Ascending aorta (tissue), 2 donors: ENCODE results near the gene KCP. TPM values are rescaled to one million over a fixed set of nuclear protein-coding genes. Genes with fewer than 3 reads are reported as not detected.

Experiments
- DNase-seq, 2 donors: peaks; one replicate each; pipeline ENCODE4 v3.0.0-alpha.2; 2019; ENCODE audit warnings: low spot score in 2 of 2
- H3K27ac ChIP-seq, 2 donors: fragments of 200-600 bp; sonication (generic); one replicate each; pipeline ENCODE4 v1.5.1; 2016 to 2017; ENCODE audit warnings: mild to moderate bottlenecking in 1 of 2
- H3K27me3 ChIP-seq: fragments of 200-600 bp; sonication (generic); one replicate; pipeline ENCODE4 v1.5.1; 2017
- H3K36me3 ChIP-seq, 2 donors: fragments of 200-600 bp; sonication (generic); one replicate each; pipeline ENCODE4 v1.5.1; 2016
- H3K4me1 ChIP-seq, 2 donors: fragments of 200-600 bp; sonication (generic); one replicate each; pipeline ENCODE4 v1.5.1; 2016 to 2017; ENCODE audit warnings: mild to moderate bottlenecking in 1 of 2
- H3K4me3 ChIP-seq, 2 donors: fragments of 200-600 bp; sonication (generic); one replicate each; pipeline ENCODE4 v1.5.1; 2016 to 2017; ENCODE audit warnings: mild to moderate bottlenecking in 1 of 2
- H3K9me3 ChIP-seq, 2 donors: fragments of 200-600 bp; sonication (generic); one replicate each; pipeline ENCODE4 v1.5.1; 2016
- intact Hi-C: fragments of 100-400 bp; cut with DNase I; formaldehyde crosslinking; loops from one replicate; pipeline ENCODE4 v1.15.1; 2023
- total RNA-seq: library from RNA; depleted of rRNA; stranded (reverse); fragments of >200 nt; gene quantifications from one replicate; pipeline ENCODE4 v1.1.0, GENCODE V29; 2016
- TF ChIP-seq, protein P1 (sequence below), 3 experiments: fragments of 200-600 bp in 2 of 3; fragments of 450-650 bp in 1 of 3; sonication (generic) in 2 of 3; IDR thresholded peaks; one replicate each; pipeline ENCODE4 v1.5.1; 2016 to 2019; ENCODE audit warnings: antibody characterized with exemption in 3 of 3, mild to moderate bottlenecking in 1 of 3, moderate library complexity in 1 of 3

The KCP gene
- total RNA-seq, 1 donor from 2014 or later, result 1.2 TPM

- Histone ChIP-seq H3K27ac (no peak overlapping the region), H3K27me3 (no peaks in the 10 kb centered on the region), H3K4me3 (no peak overlapping the region), H3K4me1 (peaks cover 7 to 13% of the 10 kb centered on the region in 2 donors), H3K36me3 (no peaks in the 10 kb centered on the region), H3K9me3 (no peaks in the 10 kb centered on the region)
- intact Hi-C loops, result no loop called here
- TF ChIP-seq, protein P1, sequence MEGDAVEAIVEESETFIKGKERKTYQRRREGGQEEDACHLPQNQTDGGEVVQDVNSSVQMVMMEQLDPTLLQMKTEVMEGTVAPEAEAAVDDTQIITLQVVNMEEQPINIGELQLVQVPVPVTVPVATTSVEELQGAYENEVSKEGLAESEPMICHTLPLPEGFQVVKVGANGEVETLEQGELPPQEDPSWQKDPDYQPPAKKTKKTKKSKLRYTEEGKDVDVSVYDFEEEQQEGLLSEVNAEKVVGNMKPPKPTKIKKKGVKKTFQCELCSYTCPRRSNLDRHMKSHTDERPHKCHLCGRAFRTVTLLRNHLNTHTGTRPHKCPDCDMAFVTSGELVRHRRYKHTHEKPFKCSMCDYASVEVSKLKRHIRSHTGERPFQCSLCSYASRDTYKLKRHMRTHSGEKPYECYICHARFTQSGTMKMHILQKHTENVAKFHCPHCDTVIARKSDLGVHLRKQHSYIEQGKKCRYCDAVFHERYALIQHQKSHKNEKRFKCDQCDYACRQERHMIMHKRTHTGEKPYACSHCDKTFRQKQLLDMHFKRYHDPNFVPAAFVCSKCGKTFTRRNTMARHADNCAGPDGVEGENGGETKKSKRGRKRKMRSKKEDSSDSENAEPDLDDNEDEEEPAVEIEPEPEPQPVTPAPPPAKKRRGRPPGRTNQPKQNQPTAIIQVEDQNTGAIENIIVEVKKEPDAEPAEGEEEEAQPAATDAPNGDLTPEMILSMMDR (IDR thresholded peaks at IDR 0.05), result no peak
- DNase-seq, result no peak
These were observed 37.3 kb downstream of the KCP start for GRCh38 chr7:128873234-128873633.

- H3K4me3 ChIP-seq, result no peak overlapping the region
- H3K27me3 ChIP-seq, result no peaks in the 10 kb centered on the region
- intact Hi-C loops, result no loop called here
These were observed 38.1 kb downstream of the KCP start for GRCh38 chr7:128872394-128872824.

DNA sequence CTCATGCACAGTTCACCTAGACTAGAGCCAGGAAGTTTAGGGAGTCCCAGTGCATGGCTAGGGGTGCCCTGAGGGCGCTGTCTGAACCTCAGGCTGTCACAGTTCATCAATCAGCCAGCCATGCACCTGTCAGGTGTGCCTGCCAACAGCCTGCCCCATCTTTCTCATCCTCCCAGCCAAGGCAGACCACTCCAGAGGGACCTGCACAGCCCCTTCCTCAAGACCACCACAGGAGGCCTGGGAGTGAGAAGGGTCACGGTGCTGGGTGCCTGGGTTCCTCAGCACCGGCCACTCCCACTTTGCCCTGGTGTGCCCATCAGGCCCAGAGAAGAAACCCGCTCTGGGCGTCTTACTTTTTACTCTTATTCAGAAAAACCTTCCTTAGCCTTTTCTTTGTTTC lies 39.5 kb downstream of the KCP start:
- Histone ChIP-seq H3K27ac (no peak overlapping the region), H3K27me3 (no peaks in the 10 kb centered on the region), H3K4me1 (peaks cover 7 to 13% of the 10 kb centered on the region in 2 donors), H3K36me3 (no peaks in the 10 kb centered on the region), H3K9me3 (no peaks in the 10 kb centered on the region), H3K4me3 (no peak overlapping the region)
- DNase-seq, result no peak
- intact Hi-C loops, result no loop called here
- TF ChIP-seq, protein P1 (IDR thresholded peaks at IDR 0.05), result no peak

More at GRCh38 chr7:128872394-128872824, 38.1 kb downstream of the KCP start:
- TF ChIP-seq, protein P1 (IDR thresholded peaks at IDR 0.05), result no peak
- Histone ChIP-seq H3K36me3 (no peaks in the 10 kb centered on the region), H3K4me1 (peaks cover 7 to 13% of the 10 kb centered on the region in 2 donors), H3K27ac (no peak overlapping the region), H3K9me3 (no peaks in the 10 kb centered on the region)
- DNase-seq, result no peak

- H3K36me3 ChIP-seq, result peaks cover 7 to 8% of the 10 kb centered on the region in 2 donors
- peaks cover 7 to 13% of the 10 kb centered on the region in 2 donors for H3K4me1 ChIP-seq
- no peak overlapping the region for H3K27ac ChIP-seq
- intact Hi-C loops, result no loop called here
- no peaks in the 10 kb centered on the region for H3K9me3 ChIP-seq
- DNase-seq, result no peak
- no peaks in the 10 kb centered on the region for H3K27me3 ChIP-seq
- peak overlapping the region; percentile 48 to 85 for H3K4me3 ChIP-seq
- TF ChIP-seq, protein P1 (IDR thresholded peaks at IDR 0.05), result no peak
These were observed 40.6 kb downstream of the KCP start for GRCh38 chr7:128869944-128870285.

- peak in 1 of 2 donors; percentile 77 for DNase-seq
- no peaks in the 10 kb centered on the region for H3K27me3 ChIP-seq
- no peak overlapping the region for H3K27ac ChIP-seq
- no peaks in the 10 kb centered on the region for H3K9me3 ChIP-seq
- peak overlapping the region; percentile 48 to 85 for H3K4me3 ChIP-seq
- peaks cover 7 to 10% of the 10 kb centered on the region in 2 donors for H3K36me3 ChIP-seq
- intact Hi-C loops, result no loop called here
- H3K4me1 ChIP-seq, result peaks cover 8 to 13% of the 10 kb centered on the region in 2 donors
- TF ChIP-seq, protein P1 (IDR thresholded peaks at IDR 0.05), result no peak
These were observed 41.2 kb downstream of the KCP start for GRCh38 chr7:128869138-128869943.
